Uterus (tissue), 4 donors: ENCODE data around the gene NECAB2. TPM values are rescaled to one million over a fixed set of nuclear protein-coding genes. Genes with fewer than 3 reads are reported as not detected.

Experiments
- DNase-seq, 2 donors: peaks; one replicate each; pipeline ENCODE4 v3.0.0-alpha.2; 2019 to 2020
- H3K27ac ChIP-seq, 2 donors: fragments of 200-600 bp; sonication (generic); 1 replicate in 1 of 2; 2 replicates in 1 of 2; pipeline ENCODE4 v1.5.1; 2016 to 2018
- H3K27me3 ChIP-seq, 2 donors: fragments of 200-600 bp; sonication (generic); one replicate each; pipeline ENCODE4 v1.5.1; 2018 to 2019; ENCODE audit warnings: control low read depth in 1 of 2
- H3K36me3 ChIP-seq, 2 donors: fragments of 200-600 bp; sonication (generic); one replicate each; pipeline ENCODE4 v1.5.1; 2019; ENCODE audit warnings: control low read depth in 1 of 2
- H3K4me1 ChIP-seq, 2 donors: fragments of 200-600 bp; sonication (generic); one replicate each; pipeline ENCODE4 v1.5.1; 2018 to 2019; ENCODE audit warnings: control low read depth in 1 of 2
- H3K4me3 ChIP-seq, 2 donors: fragments of 200-600 bp; sonication (generic); 1 replicate in 1 of 2; 2 replicates in 1 of 2; pipeline ENCODE4 v1.5.1; 2018 to 2019; ENCODE audit warnings: mild to moderate bottlenecking in 1 of 2
- H3K9me3 ChIP-seq, 2 donors: fragments of 200-600 bp; sonication (generic); one replicate each; pipeline ENCODE4 v1.5.1; 2019; ENCODE audit warnings: control low read depth in 1 of 2
- CTCF ChIP-seq, 4 experiments: fragments of 200-600 bp in 2 of 4; fragments of 450-650 bp in 2 of 4; sonication (generic) in 2 of 4; IDR thresholded peaks; one replicate each; pipeline ENCODE4 v1.5.1; 2016 to 2019; ENCODE audit warnings: antibody characterized with exemption in 4 of 4, mild to moderate bottlenecking in 2 of 4, moderate library complexity in 1 of 4
- POLR2A ChIP-seq, 2 donors: fragments of 450-650 bp; IDR thresholded peaks; one replicate each; pipeline ENCODE4 v1.6.1; 2016; ENCODE audit warnings: antibody characterized with exemption in 2 of 2, mild to moderate bottlenecking in 1 of 2, moderate library complexity in 1 of 2
- intact Hi-C: fragments of 100-400 bp; cut with DNase I; formaldehyde crosslinking; loops from one replicate; pipeline ENCODE4 v1.15.1; 2023; ENCODE audit warnings: low total_unique reads
- total RNA-seq, 4 donors: library from RNA; depleted of rRNA in 3 of 4; stranded (reverse); fragments of >200 nt in 3 of 4; gene quantifications; one replicate each; pipeline versions ENCODE4 v1.1.0 to v1.2.4, GENCODE V29; 2014 to 2023
- donor health status: DM: yes; HTN: yes; CAD: no.

NECAB2 gene
- total RNA-seq, 4 donors from 2014 or later = 1.1 to 1.4 TPM; not detected in 2

GRCh38 chr16:83965444-83966152, 2.4 kb upstream of the NECAB2 start:
- Histone ChIP-seq H3K36me3 (no peaks in the 10 kb centered on the region), H3K27ac (no peak overlapping the region), H3K9me3 (no peaks in the 10 kb centered on the region), H3K27me3 (peaks cover 0 to 12% of the 10 kb centered on the region in 2 donors), H3K4me3 (no peak overlapping the region), H3K4me1 (peaks cover 0 to 3% of the 10 kb centered on the region in 2 donors)
- intact Hi-C loops = loop anchor here (10.0 kb wide), 1 partner anchor 99 kb away; no protein-coding TSS in a partner anchor
- no peak for DNase-seq
- TF ChIP-seq CTCF (IDR thresholded peaks at IDR 0.05) (no peak), POLR2A (IDR thresholded peaks at IDR 0.05) (no peak)

- no peak overlapping the region for H3K4me3 ChIP-seq
- no peak overlapping the region for H3K27ac ChIP-seq
- no peak for DNase-seq
- no peaks in the 10 kb centered on the region for H3K36me3 ChIP-seq
- no peaks in the 10 kb centered on the region for H3K9me3 ChIP-seq
- peaks cover 0 to 3% of the 10 kb centered on the region in 2 donors for H3K4me1 ChIP-seq
- H3K27me3 ChIP-seq = peaks cover 0 to 12% of the 10 kb centered on the region in 2 donors
- intact Hi-C loops = loop anchor here (10.0 kb wide), 1 partner anchor 99 kb away; no protein-coding TSS in a partner anchor
- no peak for TF ChIP-seq POLR2A (IDR thresholded peaks at IDR 0.05)
Observed at GRCh38 chr16:83966153-83966696, 1.8 kb upstream of the NECAB2 start.

- no peak for DNase-seq
- H3K4me3 ChIP-seq = no peak overlapping the region
- TF ChIP-seq POLR2A (IDR thresholded peaks at IDR 0.05) (no peak), CTCF (IDR thresholded peaks at IDR 0.05) (no peak)
- H3K9me3 ChIP-seq = no peaks in the 10 kb centered on the region
- H3K4me1 ChIP-seq = peaks cover 0 to 3% of the 10 kb centered on the region in 2 donors
- no peak overlapping the region for H3K27ac ChIP-seq
- H3K27me3 ChIP-seq = peaks cover 0 to 12% of the 10 kb centered on the region in 2 donors
- no peaks in the 10 kb centered on the region for H3K36me3 ChIP-seq
- intact Hi-C loops = loop anchor here (10.0 kb wide), 1 partner anchor 98 kb away; no protein-coding TSS in a partner anchor
Observed at GRCh38 chr16:83967091-83967490, 953 bp upstream of the NECAB2 start.

DNA sequence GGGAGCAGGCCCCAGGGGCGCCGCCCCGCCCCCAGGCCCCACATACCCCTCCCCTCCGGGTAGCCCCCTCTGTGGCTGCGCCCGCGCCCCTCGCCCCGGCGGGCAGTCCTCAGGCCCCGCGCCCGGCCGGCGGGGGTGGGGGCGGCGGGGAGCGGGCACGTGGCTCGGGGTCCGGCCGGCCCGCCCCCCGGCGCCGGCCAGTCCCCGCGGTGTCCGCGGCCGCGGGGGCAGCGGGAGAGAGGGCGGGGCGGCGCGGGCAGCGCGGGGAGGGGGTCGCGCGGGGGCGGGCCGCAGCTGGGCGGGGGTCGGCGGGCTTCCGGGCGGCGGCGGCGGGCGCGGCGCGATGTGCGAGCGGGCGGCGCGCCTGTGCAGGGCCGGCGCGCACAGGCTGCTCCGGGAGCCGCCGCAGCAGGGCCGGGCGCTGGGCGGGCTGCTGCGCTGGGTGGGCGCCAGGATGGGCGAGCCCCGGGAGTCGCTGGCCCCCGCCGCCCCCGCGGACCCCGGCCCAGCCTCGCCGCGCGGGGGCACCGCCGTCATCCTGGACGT, 335 bp downstream of the NECAB2 start:
- TF ChIP-seq CTCF (IDR thresholded peaks at IDR 0.05) (no peak), POLR2A (IDR thresholded peaks at IDR 0.05) (no peak)
- Histone ChIP-seq H3K4me1 (peaks cover 0 to 3% of the 10 kb centered on the region in 2 donors), H3K4me3 (peak overlapping the region in 1 of 2 donors; percentile 34)

GRCh38 chr16:83968891-83969649, 1.0 kb downstream of the NECAB2 start:
- H3K36me3 ChIP-seq = no peaks in the 10 kb centered on the region
- no peak for DNase-seq
- TF ChIP-seq POLR2A (IDR thresholded peaks at IDR 0.05) (no peak), CTCF (IDR thresholded peaks at IDR 0.05) (no peak)
- no peak overlapping the region for H3K4me3 ChIP-seq
- no peaks in the 10 kb centered on the region for H3K9me3 ChIP-seq
- peaks cover 0 to 3% of the 10 kb centered on the region in 2 donors for H3K4me1 ChIP-seq
- intact Hi-C loops = loop anchor here (10.0 kb wide), 1 partner anchor 96 kb away; no protein-coding TSS in a partner anchor
- peaks cover 0 to 12% of the 10 kb centered on the region in 2 donors for H3K27me3 ChIP-seq
- no peak overlapping the region for H3K27ac ChIP-seq

More for the DNA sequence above, 335 bp downstream of the NECAB2 start:
- Histone ChIP-seq H3K9me3 (no peaks in the 10 kb centered on the region), H3K27me3 (peaks cover 0 to 12% of the 10 kb centered on the region in 2 donors), H3K36me3 (no peaks in the 10 kb centered on the region), H3K27ac (no peak overlapping the region)
- intact Hi-C loops = loop anchor here (10.0 kb wide), 1 partner anchor 96 kb away; no protein-coding TSS in a partner anchor
- DNase-seq = no peak
